ENCODE measurements around the gene ADGRE2.

The ADGRE2 gene

GRCh38 chr19:14732510-14732909, 45.9 kb downstream of the ADGRE2 start:
- DNase-seq: no peak

- no peak for DNase-seq
Measured at GRCh38 chr19:14731200-14731599, 47.2 kb downstream of the ADGRE2 start.

GRCh38 chr19:14728595-14728994, 49.8 kb downstream of the ADGRE2 start:
- DNase-seq: no peak

DNA sequence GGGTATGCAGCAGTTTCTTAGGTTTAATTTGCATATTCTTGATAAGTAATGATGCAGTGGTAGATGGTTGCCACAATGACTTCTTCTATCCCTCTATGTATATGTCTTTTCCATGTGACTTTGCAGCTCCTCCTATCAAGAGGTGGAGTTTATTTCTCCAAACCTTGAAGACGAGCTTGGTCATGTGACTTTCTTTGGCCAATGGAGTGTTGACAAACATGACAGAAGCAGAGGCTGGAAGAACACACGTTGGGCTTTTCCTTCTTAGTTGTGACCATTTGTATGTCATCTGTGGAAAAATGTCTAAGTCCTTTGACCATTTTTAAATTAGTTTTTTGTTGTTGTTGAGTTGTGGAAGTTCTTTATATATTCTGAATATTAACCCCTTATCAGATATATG, 56.2 kb downstream of the ADGRE2 start:
- no peak for DNase-seq

GRCh38 chr19:14719162-14719561, 59.2 kb downstream of the ADGRE2 start:
- DNase-seq: no peak

DNA sequence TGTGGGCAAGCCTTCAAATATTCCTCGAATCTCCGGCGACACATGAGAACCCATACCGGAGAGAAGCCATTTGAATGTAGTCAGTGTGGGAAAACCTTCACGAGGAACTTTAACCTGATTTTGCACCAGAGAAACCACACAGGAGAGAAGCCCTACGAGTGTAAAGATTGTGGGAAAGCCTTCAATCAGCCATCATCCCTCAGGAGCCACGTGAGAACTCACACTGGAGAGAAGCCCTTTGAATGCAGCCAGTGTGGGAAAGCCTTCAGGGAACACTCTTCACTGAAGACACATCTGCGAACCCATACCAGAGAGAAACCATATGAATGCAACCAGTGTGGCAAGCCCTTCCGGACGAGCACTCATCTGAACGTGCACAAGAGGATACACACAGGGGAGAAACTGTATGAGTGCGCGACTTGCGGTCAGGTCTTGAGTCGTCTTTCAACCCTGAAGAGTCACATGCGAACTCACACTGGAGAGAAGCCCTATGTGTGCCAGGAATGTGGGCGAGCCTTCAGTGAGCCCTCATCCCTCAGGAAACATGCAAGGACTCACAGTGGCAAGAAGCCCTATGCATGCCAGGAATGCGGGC, 59.7 kb downstream of the ADGRE2 start:
- DNase-seq: no peak

- no peak for DNase-seq
Measured at GRCh38 chr19:14715841-14716240, 62.5 kb downstream of the ADGRE2 start.

GRCh38 chr19:14704450-14704849, 73.9 kb downstream of the ADGRE2 start:
- DNase-seq: no peak

DNA sequence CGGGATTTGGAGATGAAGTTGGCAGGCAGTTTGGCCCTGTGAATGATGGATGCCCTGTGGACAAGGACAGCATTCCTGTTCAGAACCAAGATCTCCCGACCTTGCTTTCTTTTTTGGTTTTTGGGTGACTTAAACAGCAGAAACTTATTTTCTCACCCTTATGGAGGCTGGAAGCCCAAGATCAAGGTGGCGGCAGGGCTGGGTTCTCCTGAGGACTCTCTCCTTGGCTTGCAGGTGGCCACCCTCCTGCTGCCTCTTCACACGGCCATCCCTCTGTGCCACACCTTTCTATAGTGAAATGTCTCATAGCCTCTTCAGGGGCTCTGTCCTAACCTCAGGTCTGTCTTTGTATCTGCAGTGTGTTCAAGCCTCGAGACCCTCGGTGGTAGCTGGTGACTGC, 74.5 kb downstream of the ADGRE2 start:
- no peak for DNase-seq

GRCh38 chr19:14700711-14701375, 77.5 kb downstream of the ADGRE2 start:
- no peak for DNase-seq

GRCh38 chr19:14699641-14700040, 78.7 kb downstream of the ADGRE2 start:
- DNase-seq: no peak

DNA sequence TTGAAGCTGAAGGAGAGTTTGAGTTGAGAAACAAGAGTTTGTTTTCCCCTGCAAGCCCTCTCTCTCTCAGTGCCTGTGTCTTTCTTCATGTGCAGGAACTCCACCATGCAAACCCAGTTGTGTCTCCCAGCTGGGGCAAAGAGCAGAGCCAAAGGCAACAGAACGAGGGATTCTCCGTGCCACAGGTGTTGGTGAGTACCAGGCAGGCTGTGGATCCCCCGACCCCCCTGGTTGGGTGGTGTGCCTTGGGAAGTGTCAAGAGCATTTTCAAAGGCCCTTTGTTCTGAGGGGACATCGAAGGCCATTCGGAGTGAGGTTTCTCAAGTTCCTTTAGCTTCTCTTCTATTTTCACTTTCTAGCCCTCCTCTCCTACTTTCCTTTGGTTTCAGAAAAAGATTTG, 82.9 kb downstream of the ADGRE2 start:
- no peak for DNase-seq

DNA sequence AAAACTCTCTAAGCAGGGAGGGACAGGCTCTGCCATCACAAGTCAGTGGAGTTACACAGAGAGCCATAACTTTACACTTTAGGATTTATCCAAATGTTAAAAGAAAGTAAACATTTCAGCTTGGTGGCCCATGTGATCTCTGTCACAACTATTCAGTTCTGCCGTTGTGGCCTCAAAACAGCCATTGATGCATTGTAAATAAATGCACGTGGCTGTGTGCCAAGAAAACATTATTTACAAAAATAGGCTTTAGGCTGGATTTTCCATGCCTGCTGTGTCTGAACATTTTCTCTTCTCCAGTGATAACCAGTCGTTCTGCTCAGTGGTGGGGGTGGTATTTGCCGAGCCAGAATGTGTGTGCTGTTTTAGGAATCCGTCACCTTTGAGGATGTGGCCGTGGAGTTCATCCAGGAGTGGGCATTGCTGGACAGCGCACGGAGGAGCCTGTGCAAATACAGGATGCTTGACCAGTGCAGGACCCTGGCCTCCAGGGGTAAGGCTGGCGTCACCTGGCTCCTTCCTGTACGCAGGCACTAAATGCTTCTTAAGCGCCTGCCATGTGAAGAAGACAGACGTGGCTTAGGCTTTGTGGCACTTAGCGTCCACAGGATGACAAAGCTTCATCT, 83.6 kb downstream of the ADGRE2 start:
- DNase-seq: no peak

GRCh38 chr19:14689598-14690503, 88.5 kb downstream of the ADGRE2 start, which contains the start of gene ZNF333:
Gene ZNF333 (plus strand): TSS chr19:14690048. CDS start chr19:14693492, 3,444 bp downstream.
- peak; percentile 100 for DNase-seq

DNA sequence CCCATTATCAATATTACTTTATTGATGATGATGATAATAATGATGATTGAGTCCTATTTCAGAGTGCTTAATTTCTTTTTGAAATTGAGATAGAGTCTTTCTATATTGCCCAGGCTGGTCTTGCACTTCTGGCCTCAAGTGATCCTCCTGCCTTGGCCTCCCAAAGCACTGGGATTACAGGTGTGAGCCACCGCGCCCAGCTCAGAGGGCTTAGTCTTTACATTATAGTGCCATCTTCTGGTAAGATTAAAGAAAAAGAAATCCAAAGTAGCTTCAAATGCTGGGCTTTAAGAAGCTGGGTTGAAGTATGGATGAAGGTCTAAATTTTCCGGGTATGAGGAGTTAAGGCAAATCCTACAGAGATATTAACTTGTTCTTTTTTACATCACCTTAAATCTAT, 91.9 kb downstream of the ADGRE2 start:
- peak; percentile 56 for DNase-seq

- DNase-seq: no peak
Measured at GRCh38 chr19:14683439-14683838, 94.9 kb downstream of the ADGRE2 start.

All from activated CD4-positive, alpha-beta T cell treated with anti-CD3 and anti-CD28 coated beads for 48 hours (primary cell).